ENCODE results near the gene PROC. TPM values are rescaled to one million over a fixed set of nuclear protein-coding genes. Genes with fewer than 3 reads are reported as not detected.

PROC gene
- total and polyA plus RNA-seq, 2 donors (not counting 1 experiment from before 2014, with no cell fraction given), result not detected

- Histone ChIP-seq H3K27ac (ENCODE audit: insufficient read depth, low read length) (no peak overlapping the region), H3K4me2 (ENCODE audit: extremely low read depth, insufficient read depth, low read length) (no peak overlapping the region), H3K9ac (ENCODE audit: insufficient read depth, low read length) (no peak overlapping the region), H3K27me3 (ENCODE audit: control insufficient read depth, insufficient read depth, low read length) (no peaks in the 10 kb centered on the region), H4K20me1 (ENCODE audit: control insufficient read depth, extremely low read depth, insufficient read depth, low read length) (no peaks in the 10 kb centered on the region), H2AFZ (ENCODE audit: low read length) (no peak overlapping the region), H3K4me1 (ENCODE audit: control insufficient read depth, extremely low read depth, insufficient read depth, low read length) (peaks cover 4% of the 10 kb centered on the region), H3K36me3 (ENCODE audit: control insufficient read depth, insufficient read depth, low read length) (no peaks in the 10 kb centered on the region), H3K9me3 (ENCODE audit: control insufficient read depth, insufficient read depth, low read depth, low read length) (no peaks in the 10 kb centered on the region), H3K79me2 (ENCODE audit: control insufficient read depth, insufficient read depth, low read length) (no peaks in the 10 kb centered on the region), H3K4me3 (replicated peaks in 1 of 4; ENCODE audit: control extremely low read depth in 1 of 4, insufficient read depth in 1 of 4, low read depth in 3 of 4, low read length in 4 of 4) (no peak overlapping the region)
- TF ChIP-seq CTCF (conservative IDR thresholded peaks at IDR 0.05 in 1 of 2, IDR thresholded peaks at IDR 0.05 in 1 of 2; ENCODE audit: low read depth in 1 of 2, low read length in 2 of 2), result no peak
- TF ChIP-seq EZH2 (IDR thresholded peaks at IDR 0.05; ENCODE audit: low read length, missing control alignments), result no peak
- no peak for DNase-seq (ENCODE audit: low read depth in 2 of 2)
Observed at GRCh38 chr2:127392828-127393578, 25.2 kb upstream of the PROC start.

GRCh38 chr2:127394492-127394891 lies 23.7 kb upstream of the PROC start:
- TF ChIP-seq EZH2 (IDR thresholded peaks at IDR 0.05; ENCODE audit: low read length, missing control alignments) (no peak), CTCF (conservative IDR thresholded peaks at IDR 0.05 in 1 of 2, IDR thresholded peaks at IDR 0.05 in 1 of 2; ENCODE audit: low read depth in 1 of 2, low read length in 2 of 2) (no peak)
- no peak overlapping the region for H3K4me2 ChIP-seq (ENCODE audit: extremely low read depth, insufficient read depth, low read length)

DNA sequence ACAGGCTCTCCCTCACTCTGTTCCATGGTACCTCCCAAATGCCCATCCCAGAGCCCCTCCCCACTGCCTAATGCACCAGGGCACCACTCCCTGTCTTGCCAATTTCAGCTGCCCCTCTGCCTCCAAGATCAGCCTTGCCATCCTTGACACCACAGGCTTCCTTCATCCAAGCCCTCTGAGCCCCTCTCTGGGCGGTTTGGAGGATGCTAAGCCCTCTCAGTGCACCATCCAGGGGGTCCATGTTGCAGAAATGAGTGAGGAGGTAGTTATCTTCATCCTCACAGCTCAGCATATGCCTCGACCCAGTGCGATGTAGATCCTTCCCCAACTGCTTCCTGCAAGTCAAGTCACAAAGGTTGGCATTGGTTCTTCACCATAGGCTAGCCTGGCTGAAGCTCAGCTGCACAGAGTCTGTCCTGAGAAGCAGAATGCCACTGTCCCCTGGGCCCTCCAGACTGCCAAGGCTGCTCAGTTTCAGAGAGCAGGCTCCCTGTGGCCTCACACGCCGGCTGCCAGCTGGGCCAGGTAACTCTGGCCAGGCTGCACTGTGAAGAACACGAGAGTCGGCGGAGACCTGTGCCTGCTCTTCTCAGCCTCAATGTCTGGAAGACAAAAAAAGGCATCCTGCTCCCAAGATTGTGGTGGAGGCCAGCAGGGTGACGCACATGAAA lies 20.5 kb upstream of the PROC start:
- Histone ChIP-seq H3K4me3 (replicated peaks in 1 of 4; ENCODE audit: control extremely low read depth in 1 of 4, insufficient read depth in 1 of 4, low read depth in 3 of 4, low read length in 4 of 4) (no peak overlapping the region), H2AFZ (ENCODE audit: low read length) (no peak overlapping the region), H3K4me2 (ENCODE audit: extremely low read depth, insufficient read depth, low read length) (no peak overlapping the region)

More at GRCh38 chr2:127394492-127394891, 23.7 kb upstream of the PROC start:
- H3K27me3 ChIP-seq (ENCODE audit: control insufficient read depth, insufficient read depth, low read length), result no peaks in the 10 kb centered on the region
- no peaks in the 10 kb centered on the region for H3K36me3 ChIP-seq (ENCODE audit: control insufficient read depth, insufficient read depth, low read length)
- no peak overlapping the region for H3K27ac ChIP-seq (ENCODE audit: insufficient read depth, low read length)
- no peak for DNase-seq (ENCODE audit: low read depth in 2 of 2)
- H3K4me3 ChIP-seq (replicated peaks in 1 of 4; ENCODE audit: control extremely low read depth in 1 of 4, insufficient read depth in 1 of 4, low read depth in 3 of 4, low read length in 4 of 4), result no peak overlapping the region
- H4K20me1 ChIP-seq (ENCODE audit: control insufficient read depth, extremely low read depth, insufficient read depth, low read length), result no peaks in the 10 kb centered on the region
- no peak overlapping the region for H3K9ac ChIP-seq (ENCODE audit: insufficient read depth, low read length)
- no peak overlapping the region for H2AFZ ChIP-seq (ENCODE audit: low read length)
- peaks cover 7% of the 10 kb centered on the region for H3K4me1 ChIP-seq (ENCODE audit: control insufficient read depth, extremely low read depth, insufficient read depth, low read length)
- no peaks in the 10 kb centered on the region for H3K79me2 ChIP-seq (ENCODE audit: control insufficient read depth, insufficient read depth, low read length)
- no peaks in the 10 kb centered on the region for H3K9me3 ChIP-seq (ENCODE audit: control insufficient read depth, insufficient read depth, low read depth, low read length)

More for the DNA sequence above, 20.5 kb upstream of the PROC start:
- H3K27ac ChIP-seq (ENCODE audit: insufficient read depth, low read length), result no peak overlapping the region
- no peaks in the 10 kb centered on the region for H3K79me2 ChIP-seq (ENCODE audit: control insufficient read depth, insufficient read depth, low read length)
- H3K27me3 ChIP-seq (ENCODE audit: control insufficient read depth, insufficient read depth, low read length), result no peaks in the 10 kb centered on the region
- H3K9ac ChIP-seq (ENCODE audit: insufficient read depth, low read length), result no peak overlapping the region
- DNase-seq (ENCODE audit: low read depth in 2 of 2), result no peak
- H4K20me1 ChIP-seq (ENCODE audit: control insufficient read depth, extremely low read depth, insufficient read depth, low read length), result no peaks in the 10 kb centered on the region
- H3K36me3 ChIP-seq (ENCODE audit: control insufficient read depth, insufficient read depth, low read length), result no peaks in the 10 kb centered on the region
- no peak for TF ChIP-seq CTCF (conservative IDR thresholded peaks at IDR 0.05 in 1 of 2, IDR thresholded peaks at IDR 0.05 in 1 of 2; ENCODE audit: low read depth in 1 of 2, low read length in 2 of 2)
- H3K9me3 ChIP-seq (ENCODE audit: control insufficient read depth, insufficient read depth, low read depth, low read length), result no peaks in the 10 kb centered on the region
- peaks cover 14% of the 10 kb centered on the region for H3K4me1 ChIP-seq (ENCODE audit: control insufficient read depth, extremely low read depth, insufficient read depth, low read length)
